AG04449 (cell line): ENCODE measurements around the gene KCNB1.
"Not testable (repeated sequence)": the region's sequence is repeated elsewhere in the genome, so short reads cannot be mapped to it uniquely, and the experiment has no call there.

Experiments
- CTCF ChIA-PET: fragments of 350-600 bp; formaldehyde crosslinking; extraction: SDS; loops from one replicate; lab custom pipeline; 2021; ENCODE audit warnings: antibody characterized with exemption; lab: Yijun Ruan, JAX
- POLR2A ChIA-PET: fragments of 400-600, 350-600 bp; formaldehyde crosslinking; extraction: SDS; loops from one replicate; lab custom pipeline; 2020; ENCODE audit warnings: antibody characterized with exemption, inconsistent platforms; lab: Yijun Ruan, JAX
- DNase-seq: peaks from one replicate; pipeline ENCODE4 v3.0.0-alpha.2; 2010; ENCODE audit warnings: low read depth, low spot score
- H3K4me3 ChIP-seq: 2 replicates; pipeline ENCODE4 v1.5.1; 2011; ENCODE audit warnings: low read depth, mild to moderate bottlenecking, control low read depth, low read length
- TF ChIP-seq, protein P1 (sequence below): IDR thresholded peaks from one replicate; pipeline ENCODE4 v1.5.1; 2011; ENCODE audit warnings: mild to moderate bottlenecking, moderate library complexity, low read length, control low read depth, inconsistent platforms; ENCODE audit not compliant: insufficient read depth; ENCODE audit errors: missing control alignments

The KCNB1 gene

DNA sequence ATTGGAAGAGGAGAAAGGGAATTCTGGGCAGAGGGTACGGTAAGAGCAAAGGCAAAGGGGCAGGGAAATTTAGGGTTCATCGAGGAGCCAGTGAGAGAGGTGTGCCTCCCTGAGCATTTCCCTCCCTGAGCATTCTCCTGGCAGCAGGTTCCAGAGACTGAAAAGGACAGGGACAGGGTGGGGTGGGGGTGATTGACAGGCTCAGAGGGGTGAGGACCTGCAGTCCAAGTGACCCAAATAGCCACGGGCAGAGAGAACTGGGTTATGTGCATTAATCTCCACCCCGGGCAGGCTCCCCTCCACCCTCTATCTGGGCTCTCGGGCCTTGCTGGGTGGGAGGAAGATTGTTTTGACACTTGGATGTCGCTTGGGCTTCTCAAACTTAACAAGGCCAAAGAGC, 69.5 kb downstream of the KCNB1 start:
- TF ChIP-seq, protein P1, sequence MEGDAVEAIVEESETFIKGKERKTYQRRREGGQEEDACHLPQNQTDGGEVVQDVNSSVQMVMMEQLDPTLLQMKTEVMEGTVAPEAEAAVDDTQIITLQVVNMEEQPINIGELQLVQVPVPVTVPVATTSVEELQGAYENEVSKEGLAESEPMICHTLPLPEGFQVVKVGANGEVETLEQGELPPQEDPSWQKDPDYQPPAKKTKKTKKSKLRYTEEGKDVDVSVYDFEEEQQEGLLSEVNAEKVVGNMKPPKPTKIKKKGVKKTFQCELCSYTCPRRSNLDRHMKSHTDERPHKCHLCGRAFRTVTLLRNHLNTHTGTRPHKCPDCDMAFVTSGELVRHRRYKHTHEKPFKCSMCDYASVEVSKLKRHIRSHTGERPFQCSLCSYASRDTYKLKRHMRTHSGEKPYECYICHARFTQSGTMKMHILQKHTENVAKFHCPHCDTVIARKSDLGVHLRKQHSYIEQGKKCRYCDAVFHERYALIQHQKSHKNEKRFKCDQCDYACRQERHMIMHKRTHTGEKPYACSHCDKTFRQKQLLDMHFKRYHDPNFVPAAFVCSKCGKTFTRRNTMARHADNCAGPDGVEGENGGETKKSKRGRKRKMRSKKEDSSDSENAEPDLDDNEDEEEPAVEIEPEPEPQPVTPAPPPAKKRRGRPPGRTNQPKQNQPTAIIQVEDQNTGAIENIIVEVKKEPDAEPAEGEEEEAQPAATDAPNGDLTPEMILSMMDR, result no peak
- ChIA-PET POLR2A (no interaction called here), CTCF (no interaction called here)
- no peak overlapping the region for H3K4me3 ChIP-seq
- no peak for DNase-seq

DNA sequence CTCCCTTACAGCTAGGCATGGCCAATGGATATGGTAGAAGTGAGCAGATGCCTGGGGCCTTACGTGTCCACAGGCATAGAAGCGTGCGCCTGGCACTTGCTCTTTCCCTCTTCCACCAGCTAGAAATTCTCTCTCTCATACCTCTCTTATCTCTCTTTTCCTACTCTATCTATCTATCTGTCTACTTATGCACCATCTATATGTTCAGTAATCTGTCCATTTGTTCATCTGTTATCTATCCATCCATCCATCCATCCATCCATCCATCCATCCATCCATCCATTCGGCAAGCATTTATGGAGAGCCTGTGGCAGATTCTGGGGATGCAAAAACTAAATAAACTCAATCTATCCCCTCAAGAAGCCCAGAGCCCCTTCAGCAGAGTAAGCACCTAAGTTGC, 70.2 kb downstream of the KCNB1 start:
- TF ChIP-seq, protein P1, result no peak
- POLR2A ChIA-PET, result no interaction called here
- CTCF ChIA-PET, result interaction anchor here (1.0 kb wide), 1 partner anchor 27 kb away, joined by 3 read pairs; no protein-coding TSS in a partner anchor

DNA sequence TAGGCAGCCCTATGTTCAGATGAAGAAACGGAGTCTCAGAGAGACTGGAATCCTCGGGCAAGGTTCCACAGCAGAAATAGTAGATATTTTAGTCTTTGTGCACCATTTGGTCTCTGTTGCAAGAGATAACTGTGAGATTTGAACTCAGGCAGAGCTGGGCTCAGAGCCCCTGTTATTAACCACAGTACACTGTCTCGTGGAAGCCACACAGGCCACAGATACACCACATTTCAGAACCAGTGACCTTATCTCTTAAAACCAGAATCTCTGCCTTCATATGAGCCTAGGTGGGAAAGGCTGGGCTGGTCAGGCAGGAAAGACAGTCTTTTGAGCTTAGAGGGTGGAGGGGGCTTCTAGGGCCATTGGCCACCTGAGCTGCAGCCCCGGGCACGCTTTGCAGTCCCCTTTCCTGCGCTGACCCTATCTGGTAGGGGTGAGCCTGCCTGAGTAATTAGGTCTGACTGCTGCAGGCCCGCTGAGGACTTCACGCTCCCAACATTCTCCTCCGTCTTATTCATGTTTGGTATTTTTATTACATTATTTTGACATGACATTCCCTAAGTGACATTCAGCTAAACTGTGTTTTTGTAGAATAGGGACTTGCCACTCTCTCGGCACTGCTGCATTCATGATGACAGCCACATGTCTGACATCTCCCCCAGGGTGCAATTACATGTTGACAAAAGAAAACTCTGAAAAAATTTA, 71.1 kb downstream of the KCNB1 start:
- CTCF ChIA-PET, result interaction anchor here (1.0 kb wide), 1 partner anchor 26 kb away, joined by 3 read pairs; no protein-coding TSS in a partner anchor
- POLR2A ChIA-PET, result no interaction called here
- H3K4me3 ChIP-seq, result no peak overlapping the region
- no peak for DNase-seq
- TF ChIP-seq, protein P1, result no peak

More for the DNA sequence above, 70.2 kb downstream of the KCNB1 start:
- no peak for DNase-seq
- no peak overlapping the region for H3K4me3 ChIP-seq

DNA sequence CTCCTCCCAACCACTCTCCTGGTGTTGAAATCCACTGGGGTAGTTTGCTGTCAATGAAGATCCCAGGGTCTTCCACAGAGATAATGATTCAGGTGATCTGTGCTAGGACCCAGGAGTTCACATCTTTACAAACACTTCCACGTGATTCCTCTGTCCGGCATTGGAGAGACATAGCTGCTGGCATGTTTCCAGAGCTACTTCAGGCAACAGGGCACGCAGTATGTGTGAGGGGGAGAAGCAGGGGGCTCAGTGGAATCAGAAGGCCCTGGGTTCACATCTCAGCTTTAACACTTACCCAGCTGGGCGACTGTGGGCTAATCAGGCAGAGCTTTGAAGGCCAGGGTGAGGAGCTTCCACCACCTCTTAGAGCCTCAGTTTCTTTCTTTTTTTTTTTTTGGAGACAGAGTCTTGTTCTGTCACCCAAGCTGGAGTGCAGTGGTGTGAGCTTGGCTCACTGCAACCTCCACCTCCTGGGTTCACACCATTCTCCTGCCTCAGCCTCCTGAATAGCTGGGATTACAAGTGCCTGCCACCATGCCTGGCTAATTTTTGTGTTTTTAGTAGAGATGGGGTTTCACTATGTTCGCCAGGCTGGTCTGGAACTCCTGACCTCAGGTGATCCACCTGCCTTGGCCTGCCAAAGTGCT, 72.4 kb downstream of the KCNB1 start:
- H3K4me3 ChIP-seq, CTCF ChIA-PET, DNase-seq, POLR2A ChIA-PET: not testable (repeated sequence)

DNA sequence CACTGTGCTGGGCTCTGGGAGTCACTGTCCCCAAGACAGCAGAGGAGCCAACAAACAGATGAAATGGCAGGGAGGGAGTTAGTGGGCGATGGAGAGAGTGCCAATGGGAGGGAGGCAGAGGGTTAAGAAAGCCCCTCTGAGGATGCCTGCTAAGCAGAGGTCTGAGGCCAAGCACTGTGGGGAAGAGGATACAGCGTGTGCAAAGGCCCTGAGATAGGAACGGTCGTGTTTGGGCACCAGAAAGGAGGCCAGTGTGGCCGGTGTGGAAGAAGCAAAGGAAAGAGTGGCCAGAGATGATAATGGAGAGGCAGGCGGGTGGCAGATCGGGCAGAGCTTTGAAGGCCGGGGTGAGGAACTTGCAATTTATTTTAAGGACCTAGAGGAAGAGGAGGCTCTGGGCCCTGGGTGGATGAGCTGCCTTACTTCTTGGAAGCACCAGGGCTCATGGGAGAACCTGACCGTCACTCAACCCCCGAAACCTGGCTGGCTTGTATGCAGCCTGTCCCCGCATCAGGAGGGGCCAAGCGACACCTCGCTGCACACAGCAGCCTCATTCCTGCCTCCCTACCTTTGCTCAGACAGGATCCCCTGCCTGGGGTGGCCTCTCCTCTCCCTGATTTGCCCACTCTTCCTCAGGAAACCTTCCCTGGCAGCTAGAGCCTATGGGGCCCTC, 73.0 kb downstream of the KCNB1 start:
- DNase-seq, result no peak
- TF ChIP-seq, protein P1, result no peak
- CTCF ChIA-PET, result no interaction called here
- no peak overlapping the region for H3K4me3 ChIP-seq
- POLR2A ChIA-PET, result no interaction called here

DNA sequence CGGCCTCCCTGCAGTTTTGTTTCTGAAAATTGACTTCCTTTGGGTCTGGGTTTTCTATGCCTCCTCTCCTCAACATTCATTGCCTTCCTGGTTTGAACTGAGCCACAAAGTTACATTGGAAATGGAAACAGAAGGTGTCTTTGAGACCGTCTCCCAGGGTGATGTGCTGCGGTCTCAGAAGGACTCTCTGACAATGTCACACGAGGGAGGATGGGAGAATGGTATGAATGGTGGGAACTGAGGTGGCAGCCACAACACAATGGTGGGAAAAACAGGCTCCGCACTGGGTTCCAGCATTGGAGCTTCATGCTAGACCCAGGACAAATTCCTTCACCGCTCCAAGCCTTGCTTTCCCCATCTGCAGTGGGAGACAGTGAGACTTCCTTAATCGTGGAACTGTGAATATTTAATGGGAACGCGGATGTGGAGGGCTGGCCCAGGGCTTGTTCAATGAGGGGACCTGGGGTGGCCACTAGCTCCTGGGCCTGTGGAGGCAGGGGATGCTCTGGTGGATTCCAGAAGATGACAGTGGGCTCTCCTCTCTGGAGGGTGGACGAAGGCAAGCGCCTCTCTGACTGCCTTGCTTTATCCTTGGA, 73.9 kb downstream of the KCNB1 start:
- ChIA-PET CTCF (no interaction called here), POLR2A (no interaction called here)
- no peak overlapping the region for H3K4me3 ChIP-seq
- DNase-seq, result no peak
- TF ChIP-seq, protein P1, result no peak
